HG03103 (cell line): ENCODE data around the gene CDO1.
A peak's percentile ranks its signal among the peaks of the same experiment; 100 is the strongest.

Experiments
- ATAC-seq: cut with Tn5 transposase; IDR thresholded peaks from one replicate; pipeline ENCODE4 v1.9.1; 2021; ENCODE audit warnings: low read depth; ENCODE audit not compliant: unreplicated experiment

Gene CDO1

GRCh38 chr5:115816226-115817081 lies at the start of gene CDO1:
Gene CDO1, minus strand, starts transcription at chr5:115816659. Its CDS starts 262 bp downstream, at chr5:115816397.
- ATAC-seq, result no peak

GRCh38 chr5:115859378-115859777 lies 42.9 kb upstream of the CDO1 start:
- no peak for ATAC-seq

GRCh38 chr5:115858396-115858795 lies 41.9 kb upstream of the CDO1 start:
- no peak for ATAC-seq

GRCh38 chr5:115857626-115858349 lies 41.3 kb upstream of the CDO1 start:
- ATAC-seq, result no peak

GRCh38 chr5:115857057-115857479 lies 40.6 kb upstream of the CDO1 start:
- no peak for ATAC-seq

- ATAC-seq, result no peak
These were observed 39.5 kb upstream of the CDO1 start for GRCh38 chr5:115855959-115856358.

GRCh38 chr5:115854139-115854538 lies 37.7 kb upstream of the CDO1 start:
- ATAC-seq, result no peak

GRCh38 chr5:115850744-115851416 lies 34.4 kb upstream of the CDO1 start:
- no peak for ATAC-seq

- ATAC-seq, result no peak
These were observed 32.9 kb upstream of the CDO1 start for GRCh38 chr5:115849258-115849798.

GRCh38 chr5:115847290-115847689 lies 30.8 kb upstream of the CDO1 start:
- no peak for ATAC-seq

- no peak for ATAC-seq
These were observed 27.9 kb upstream of the CDO1 start for GRCh38 chr5:115844321-115844817.

GRCh38 chr5:115843444-115844130 lies 27.1 kb upstream of the CDO1 start:
- no peak for ATAC-seq

GRCh38 chr5:115842952-115843351 lies 26.5 kb upstream of the CDO1 start:
- no peak for ATAC-seq

- peak; percentile 27 for ATAC-seq
These were observed 25.9 kb upstream of the CDO1 start for GRCh38 chr5:115842089-115842935.

- ATAC-seq, result peak; percentile 71
These were observed 25.1 kb upstream of the CDO1 start, which contains the start of the genes AP3S1 and ATG12 for GRCh38 chr5:115841382-115842088. Gene AP3S1, plus strand, starts transcription at chr5:115841935. Its CDS starts 103 bp downstream, at chr5:115842038. Gene ATG12, minus strand, starts transcription at chr5:115841565. Its CDS starts 13 bp downstream, at chr5:115841552.

- ATAC-seq, result no peak
These were observed 24.4 kb upstream of the CDO1 start for GRCh38 chr5:115840873-115841272.

GRCh38 chr5:115838885-115839518 lies 22.5 kb upstream of the CDO1 start:
- ATAC-seq, result no peak

- no peak for ATAC-seq
These were observed 19.0 kb upstream of the CDO1 start for GRCh38 chr5:115835481-115835880.
